ENCODE measurements around the gene QSOX1.

QSOX1 gene

DNA sequence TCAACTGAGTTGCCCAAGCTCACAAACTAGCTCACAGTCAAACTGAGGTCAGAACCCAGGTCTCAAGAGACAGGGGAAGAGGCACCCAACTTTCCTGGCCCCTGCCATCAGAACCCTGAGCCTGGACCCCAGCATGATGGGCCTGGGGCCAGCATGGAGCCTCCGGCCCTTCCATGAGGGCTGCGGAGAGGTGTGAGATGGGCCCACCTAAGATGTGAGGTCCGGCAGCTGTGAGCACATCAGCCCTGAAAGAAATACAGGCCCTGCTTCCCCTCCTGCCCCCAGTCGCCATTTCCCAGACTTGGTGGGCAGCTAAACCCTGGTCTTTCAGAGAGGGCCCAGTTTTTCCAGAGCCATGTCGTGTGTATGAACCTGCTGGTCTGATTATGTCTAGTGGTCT lies 30.6 kb downstream of the QSOX1 start:
- in situ Hi-C loops (cut with HindIII; ENCODE audit: low sequenced_read_pairs), result loop anchor here (25.0 kb wide), 1 partner anchor 323 kb away; no protein-coding TSS in a partner anchor

DNA sequence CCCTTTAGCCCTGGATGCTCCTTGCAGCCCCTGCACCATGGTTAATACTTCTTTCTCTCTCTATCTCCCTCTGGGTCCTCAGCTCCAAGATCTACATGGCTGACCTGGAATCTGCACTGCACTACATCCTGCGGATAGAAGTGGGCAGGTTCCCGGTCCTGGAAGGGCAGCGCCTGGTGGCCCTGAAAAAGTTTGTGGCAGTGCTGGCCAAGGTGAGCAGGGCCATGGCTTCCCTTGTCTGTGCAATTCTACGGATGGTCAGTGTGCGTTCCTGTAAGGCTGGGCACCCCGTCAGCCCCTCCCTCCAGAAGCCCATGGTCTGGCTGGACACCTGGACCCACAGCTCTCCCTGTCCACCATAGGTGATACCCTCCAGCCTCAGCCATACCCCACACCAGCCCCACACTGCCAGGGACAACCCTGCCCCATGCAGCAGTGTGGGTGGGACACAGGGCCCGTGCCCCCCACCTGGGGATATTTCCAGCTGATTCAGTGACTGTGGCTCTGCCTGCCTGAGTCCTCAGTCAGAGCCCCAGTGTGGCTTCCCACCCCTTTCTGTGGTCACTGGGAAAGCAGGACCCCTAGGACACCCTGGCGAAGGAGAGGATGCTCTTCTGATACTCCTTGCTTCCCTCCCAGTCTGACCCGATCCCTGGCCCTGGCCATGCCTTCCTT lies 31.4 kb downstream of the QSOX1 start:
- in situ Hi-C loops (cut with HindIII; ENCODE audit: low sequenced_read_pairs), result loop anchor here (25.0 kb wide), 1 partner anchor 324 kb away; no protein-coding TSS in a partner anchor

DNA sequence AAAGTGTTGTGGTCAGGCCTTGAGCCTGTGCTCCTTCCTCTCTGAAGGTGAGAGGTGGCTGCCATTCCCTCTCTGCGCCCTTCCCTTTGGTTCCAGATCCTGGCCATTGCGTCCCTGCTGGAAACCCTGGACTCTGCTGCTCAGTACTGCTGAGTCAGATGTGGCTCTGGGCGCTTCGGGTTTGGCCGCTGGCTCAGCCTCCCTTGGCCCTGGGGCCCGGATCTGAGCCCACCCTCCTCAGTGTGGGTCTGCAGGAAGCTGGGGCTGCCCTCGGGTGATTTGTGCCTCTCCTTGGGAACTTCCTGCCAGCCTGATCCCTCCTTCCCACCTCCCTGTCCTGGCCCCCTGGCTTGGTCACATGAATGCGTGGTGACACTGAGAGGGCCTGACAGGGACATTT lies 32.2 kb downstream of the QSOX1 start:
- in situ Hi-C loops (cut with HindIII; ENCODE audit: low sequenced_read_pairs), result loop anchor here (25.0 kb wide), 1 partner anchor 325 kb away; no protein-coding TSS in a partner anchor

DNA sequence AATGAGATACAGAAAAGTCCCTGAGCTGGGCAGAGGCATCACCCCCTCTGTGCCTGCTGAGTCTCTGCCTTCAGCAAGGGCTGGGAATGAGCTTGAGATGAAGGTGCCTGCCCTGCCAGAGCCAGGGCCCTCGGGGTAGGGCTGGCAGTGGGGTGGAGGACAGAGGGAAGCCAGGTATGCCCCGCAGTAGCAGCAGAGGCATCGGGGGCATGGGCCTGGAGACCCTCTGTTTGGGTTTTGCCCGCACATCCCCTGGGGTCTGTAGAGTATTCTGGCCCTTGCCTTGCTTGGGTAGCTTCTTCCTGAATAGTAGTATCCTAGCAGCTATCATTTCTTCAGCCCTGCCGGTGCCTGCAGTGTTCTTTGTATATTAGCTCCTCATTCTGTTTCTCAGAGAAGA lies 33.0 kb downstream of the QSOX1 start:
- in situ Hi-C loops (cut with HindIII; ENCODE audit: low sequenced_read_pairs), result loop anchor here (25.0 kb wide), 1 partner anchor 325 kb away; no protein-coding TSS in a partner anchor

DNA sequence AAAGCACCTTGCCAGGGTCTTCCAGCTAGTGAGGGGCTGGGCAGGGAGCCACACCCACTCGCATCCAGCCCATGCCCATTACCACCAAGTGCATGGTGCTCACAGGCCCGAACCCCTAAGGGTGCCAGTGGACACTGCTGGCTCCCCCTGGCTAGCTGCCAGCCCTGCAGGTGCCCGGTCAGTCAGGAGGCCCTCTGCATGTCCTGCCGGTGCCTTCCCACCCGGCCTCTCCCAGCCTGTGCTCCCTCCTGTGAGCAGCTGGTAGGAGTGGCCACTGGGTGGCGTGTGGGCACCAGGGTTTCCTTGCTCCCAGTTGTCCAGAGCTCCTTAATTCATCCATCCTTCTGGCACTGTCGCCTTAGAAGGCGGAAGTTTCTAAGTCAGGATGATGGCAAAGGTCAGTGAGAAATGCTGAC lies 33.4 kb downstream of the QSOX1 start:
- in situ Hi-C loops (cut with HindIII; ENCODE audit: low sequenced_read_pairs), result loop anchor here (25.0 kb wide), 1 partner anchor 326 kb away; no protein-coding TSS in a partner anchor

DNA sequence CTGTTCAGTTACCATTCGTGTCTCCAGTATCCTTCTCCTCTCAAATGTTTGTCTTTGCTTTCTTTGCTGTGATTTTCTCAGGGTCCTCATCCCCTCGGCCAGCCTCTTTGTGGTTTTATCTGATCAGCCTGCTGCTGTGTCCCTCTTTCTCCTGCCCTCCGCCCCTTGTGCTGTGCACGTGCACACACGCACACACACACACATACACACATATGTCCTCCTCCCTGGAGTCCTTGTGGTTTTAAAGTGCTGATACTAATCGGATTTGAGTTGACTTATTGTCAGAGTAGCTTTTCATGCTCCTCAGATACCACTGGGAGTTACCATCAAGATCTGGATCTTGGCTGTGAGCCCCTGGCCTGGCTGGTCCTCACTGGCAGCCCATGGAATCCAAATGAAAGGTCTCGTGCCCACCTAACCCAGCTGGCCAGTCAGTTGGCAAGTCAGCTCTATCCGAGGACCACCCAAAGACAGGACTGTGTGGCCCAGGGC lies 34.1 kb downstream of the QSOX1 start:
- in situ Hi-C loops (cut with HindIII; ENCODE audit: low sequenced_read_pairs), result loop anchor here (25.0 kb wide), 1 partner anchor 326 kb away; no protein-coding TSS in a partner anchor

DNA sequence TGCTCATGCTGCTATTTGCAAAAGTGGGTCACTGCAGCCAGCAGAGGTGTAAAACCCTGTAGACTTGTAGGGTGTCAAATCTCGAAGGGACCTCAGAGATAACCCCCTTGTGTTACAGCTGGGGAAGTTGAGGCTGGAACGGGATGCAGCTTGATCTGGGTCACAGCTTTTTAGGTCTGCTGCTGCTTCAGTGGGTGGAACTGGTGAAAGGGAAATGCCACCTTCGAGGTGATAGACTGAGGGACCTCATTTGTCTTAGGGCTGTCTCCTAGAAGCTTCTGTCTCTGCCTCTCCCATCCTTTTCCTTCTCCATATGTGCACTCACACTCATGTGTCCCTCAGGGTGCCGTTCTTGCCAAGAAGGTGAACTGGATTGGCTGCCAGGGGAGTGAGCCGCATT lies 35.4 kb downstream of the QSOX1 start:
- in situ Hi-C loops (cut with HindIII; ENCODE audit: low sequenced_read_pairs), result loop anchor here (25.0 kb wide), 1 partner anchor 328 kb away; no protein-coding TSS in a partner anchor

DNA sequence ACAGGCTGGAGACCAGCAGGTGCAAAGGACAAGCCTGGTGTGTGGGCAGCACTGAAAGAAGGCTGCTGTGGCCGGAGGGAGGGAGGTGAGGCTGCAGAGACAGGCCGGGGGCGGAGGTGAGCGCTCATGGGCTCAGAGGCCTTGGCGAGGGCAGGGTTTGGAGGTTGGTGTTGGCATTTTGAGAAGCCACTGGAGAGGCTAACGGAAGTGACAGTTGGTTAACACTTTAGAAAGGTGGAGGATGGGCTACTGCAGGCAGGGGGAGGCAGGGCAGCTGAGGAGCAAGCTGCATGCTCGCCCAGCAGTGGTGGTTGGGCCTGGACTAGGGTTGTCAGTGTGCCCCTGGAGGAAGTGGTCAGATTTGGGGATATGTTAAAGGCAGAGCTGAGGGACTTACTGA lies 37.5 kb downstream of the QSOX1 start:
- in situ Hi-C loops (cut with HindIII; ENCODE audit: low sequenced_read_pairs), result loop anchor here (25.0 kb wide), 1 partner anchor 330 kb away; no protein-coding TSS in a partner anchor

DNA sequence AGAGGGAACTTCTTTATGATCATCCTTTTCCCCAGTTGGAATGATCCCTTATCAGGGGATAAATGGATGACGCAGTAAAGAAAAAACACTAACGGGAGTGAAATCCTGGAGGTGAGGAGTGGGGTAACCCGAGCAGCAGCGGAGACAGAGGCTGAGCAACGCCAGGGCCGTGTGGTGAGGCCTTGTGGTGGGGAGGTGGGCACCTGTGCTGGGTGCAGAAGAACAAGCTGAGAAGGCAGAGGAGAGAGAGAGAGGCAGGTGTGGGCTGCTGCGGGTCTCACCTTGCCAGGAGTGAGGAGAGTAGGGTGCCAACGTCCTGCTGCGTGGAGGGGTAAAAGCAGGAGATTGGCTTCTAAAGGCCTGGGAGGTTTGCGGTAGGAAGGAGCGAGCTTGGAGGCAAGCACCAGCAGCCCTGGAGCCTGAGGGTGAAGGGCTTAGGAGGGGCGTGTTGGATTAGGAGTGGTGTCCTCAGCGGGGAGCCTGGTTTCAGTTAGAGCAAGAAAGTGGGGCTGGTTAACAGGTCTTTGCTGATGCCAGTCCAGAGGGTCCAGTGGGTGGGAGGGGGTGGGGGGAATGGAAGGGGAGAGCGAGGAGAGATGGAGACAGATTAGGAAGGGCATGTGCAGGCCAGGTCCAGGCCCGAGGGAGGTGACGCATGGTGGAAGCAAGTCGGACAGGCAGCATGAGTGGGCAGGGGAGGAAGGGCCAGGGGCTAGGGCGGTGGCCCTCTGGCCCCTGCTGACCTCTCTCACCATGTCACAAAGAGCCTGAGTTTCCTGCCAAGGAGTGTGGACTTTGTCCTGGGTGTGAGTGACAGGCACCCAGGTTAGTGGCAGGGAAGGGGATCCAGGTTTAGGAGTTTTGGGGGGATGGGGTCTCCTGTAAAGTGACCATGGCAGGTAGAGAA lies 38.7 kb downstream of the QSOX1 start:
- in situ Hi-C loops (cut with HindIII; ENCODE audit: low sequenced_read_pairs), result loop anchor here (25.0 kb wide), 1 partner anchor 331 kb away; no protein-coding TSS in a partner anchor

DNA sequence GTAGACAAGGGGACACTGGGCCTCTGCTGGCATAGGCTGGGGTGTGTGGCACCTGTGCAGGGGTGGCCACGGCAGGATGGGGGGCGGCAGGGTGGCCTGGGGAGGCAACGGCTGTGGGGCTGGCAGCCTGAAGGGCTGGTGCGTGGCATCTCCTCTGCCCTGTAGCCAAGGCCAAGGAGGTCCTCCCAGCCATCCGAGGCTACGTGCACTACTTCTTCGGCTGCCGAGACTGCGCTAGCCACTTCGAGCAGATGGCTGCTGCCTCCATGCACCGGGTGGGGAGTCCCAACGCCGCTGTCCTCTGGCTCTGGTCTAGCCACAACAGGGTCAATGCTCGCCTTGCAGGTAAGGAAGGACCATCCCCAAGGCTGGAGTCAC lies 39.4 kb downstream of the QSOX1 start:
- in situ Hi-C loops (cut with HindIII; ENCODE audit: low sequenced_read_pairs), result loop anchor here (25.0 kb wide), 1 partner anchor 332 kb away; no protein-coding TSS in a partner anchor

DNA sequence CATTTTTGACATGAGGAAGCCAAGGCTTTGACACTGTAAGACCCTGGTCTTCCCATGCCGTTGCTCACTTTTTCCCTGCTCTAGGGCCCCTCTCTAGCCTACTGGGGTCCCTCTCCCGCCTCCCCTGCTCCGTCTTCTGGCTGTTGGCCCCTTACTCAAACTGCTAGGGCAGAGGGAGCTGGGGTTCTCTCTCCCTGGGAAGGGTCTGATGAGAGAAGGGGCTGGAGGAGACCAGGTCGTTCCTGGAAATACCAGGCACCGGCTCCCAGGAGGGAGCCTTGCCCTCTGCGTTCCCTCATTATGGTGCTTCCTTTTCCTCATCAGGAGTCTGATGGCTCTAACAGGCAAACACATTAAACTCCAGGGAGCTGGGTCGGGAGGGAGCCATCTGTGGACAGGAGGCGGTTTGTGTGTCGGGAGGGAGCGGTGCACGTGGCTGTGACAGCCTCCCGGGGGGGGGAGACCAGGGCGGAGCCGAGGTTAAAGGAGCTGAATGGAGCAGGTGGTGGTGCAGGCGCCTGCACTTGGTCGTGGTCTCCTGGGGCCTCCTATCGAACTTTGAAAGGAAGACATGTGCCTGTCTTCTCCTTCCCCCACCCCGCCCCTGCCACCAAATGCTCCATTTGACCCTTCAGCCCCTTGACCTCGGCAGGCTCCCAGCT lies 40.0 kb downstream of the QSOX1 start:
- in situ Hi-C loops (cut with HindIII; ENCODE audit: low sequenced_read_pairs), result loop anchor here (25.0 kb wide), 1 partner anchor 332 kb away; no protein-coding TSS in a partner anchor

DNA sequence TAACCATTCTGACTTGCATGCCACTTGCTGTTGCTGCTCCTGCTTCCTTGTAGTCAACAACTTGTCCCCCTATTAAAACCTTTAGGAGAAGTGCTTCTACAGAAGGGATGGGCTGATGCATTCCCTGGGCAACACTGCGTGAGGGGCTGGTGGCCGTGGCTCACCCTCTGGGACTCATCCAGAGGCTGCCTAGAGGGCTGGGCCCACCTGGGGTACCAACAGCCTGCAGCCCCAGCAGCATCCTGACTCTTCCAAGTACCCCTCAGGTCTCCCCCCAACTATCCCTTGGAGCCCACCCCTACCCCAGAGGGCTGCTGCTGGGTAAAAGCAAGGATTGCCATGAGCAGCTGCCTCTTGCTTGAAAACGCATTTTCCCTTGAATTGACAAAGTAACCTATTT lies 40.7 kb downstream of the QSOX1 start:
- in situ Hi-C loops (cut with HindIII; ENCODE audit: low sequenced_read_pairs), result loop anchor here (25.0 kb wide), 1 partner anchor 333 kb away; no protein-coding TSS in a partner anchor

DNA sequence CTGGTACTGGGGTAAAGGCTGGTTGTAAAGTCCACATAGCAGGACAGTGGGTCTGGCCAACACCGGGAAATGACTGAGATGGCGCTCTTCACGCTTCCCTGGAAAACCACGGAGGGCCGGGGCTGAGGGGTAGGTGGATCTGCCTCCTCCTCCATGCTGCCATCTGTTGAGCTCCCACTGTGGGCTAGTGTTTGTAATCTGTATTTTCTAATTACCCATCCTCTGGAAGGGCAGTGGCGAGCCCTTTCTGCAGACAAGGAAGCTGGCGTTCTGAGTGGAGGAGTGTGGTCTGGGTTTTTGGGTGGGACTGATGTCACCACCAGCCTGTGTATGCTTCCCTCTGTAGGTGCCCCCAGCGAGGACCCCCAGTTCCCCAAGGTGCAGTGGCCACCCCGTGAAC lies 41.2 kb downstream of the QSOX1 start:
- in situ Hi-C loops (cut with HindIII; ENCODE audit: low sequenced_read_pairs), result loop anchor here (25.0 kb wide), 1 partner anchor 334 kb away; no protein-coding TSS in a partner anchor

DNA sequence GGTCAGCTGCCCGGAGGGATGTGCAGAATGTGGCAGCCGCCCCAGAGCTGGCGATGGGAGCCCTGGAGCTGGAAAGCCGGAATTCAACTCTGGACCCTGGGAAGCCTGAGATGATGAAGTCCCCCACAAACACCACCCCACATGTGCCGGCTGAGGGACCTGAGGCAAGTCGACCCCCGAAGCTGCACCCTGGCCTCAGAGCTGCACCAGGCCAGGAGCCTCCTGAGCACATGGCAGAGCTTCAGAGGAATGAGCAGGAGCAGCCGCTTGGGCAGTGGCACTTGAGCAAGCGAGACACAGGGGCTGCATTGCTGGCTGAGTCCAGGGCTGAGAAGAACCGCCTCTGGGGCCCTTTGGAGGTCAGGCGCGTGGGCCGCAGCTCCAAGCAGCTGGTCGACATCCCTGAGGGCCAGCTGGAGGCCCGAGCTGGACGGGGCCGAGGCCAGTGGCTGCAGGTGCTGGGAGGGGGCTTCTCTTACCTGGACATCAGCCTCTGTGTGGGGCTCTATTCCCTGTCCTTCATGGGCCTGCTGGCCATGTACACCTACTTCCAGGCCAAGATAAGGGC lies 41.9 kb downstream of the QSOX1 start:
- in situ Hi-C loops (cut with HindIII; ENCODE audit: low sequenced_read_pairs), result loop anchor here (25.0 kb wide), 1 partner anchor 334 kb away; no protein-coding TSS in a partner anchor

DNA sequence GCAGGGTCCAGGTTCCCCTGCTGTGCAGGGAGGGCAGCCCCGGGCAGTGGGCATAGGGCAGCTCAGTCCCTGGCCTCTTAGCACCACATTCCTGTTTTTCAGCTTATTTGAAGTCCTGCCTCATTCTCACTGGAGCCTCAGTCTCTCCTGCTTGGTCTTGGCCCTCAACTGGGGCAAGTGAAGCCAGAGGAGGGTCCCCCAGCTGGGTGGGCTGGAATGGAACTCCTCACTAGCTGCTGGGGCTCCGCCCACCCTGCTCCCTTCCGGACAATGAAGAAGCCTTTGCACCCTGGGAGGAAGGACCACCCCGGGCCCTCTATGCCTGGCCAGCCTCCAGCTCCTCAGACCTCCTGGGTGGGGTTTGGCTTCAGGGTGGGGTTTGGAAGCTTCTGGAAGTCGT lies 42.6 kb downstream of the QSOX1 start:
- in situ Hi-C loops (cut with HindIII; ENCODE audit: low sequenced_read_pairs), result loop anchor here (25.0 kb wide), 1 partner anchor 335 kb away; no protein-coding TSS in a partner anchor

DNA sequence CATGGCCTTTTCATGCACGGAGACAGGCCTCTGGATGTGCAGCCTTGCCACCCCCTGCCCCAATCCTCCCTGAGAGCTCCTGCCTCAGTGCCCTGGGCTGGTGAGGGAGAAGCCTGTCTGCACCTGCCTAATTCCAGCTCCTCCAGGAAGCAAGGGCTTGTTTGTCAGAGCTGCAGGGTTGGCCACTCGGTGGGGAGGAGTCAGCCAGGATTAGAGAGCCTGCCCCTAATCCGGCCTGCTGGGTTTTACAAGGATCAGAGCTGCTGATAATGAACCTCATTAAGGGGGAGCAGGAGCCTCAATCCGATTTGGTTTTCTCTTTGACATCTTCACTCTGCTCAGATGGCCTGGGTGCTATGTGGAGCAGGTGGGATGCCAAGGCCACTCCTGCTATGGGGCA lies 43.5 kb downstream of the QSOX1 start:
- in situ Hi-C loops (cut with HindIII; ENCODE audit: low sequenced_read_pairs), result loop anchor here (25.0 kb wide), 1 partner anchor 336 kb away; no protein-coding TSS in a partner anchor

DNA sequence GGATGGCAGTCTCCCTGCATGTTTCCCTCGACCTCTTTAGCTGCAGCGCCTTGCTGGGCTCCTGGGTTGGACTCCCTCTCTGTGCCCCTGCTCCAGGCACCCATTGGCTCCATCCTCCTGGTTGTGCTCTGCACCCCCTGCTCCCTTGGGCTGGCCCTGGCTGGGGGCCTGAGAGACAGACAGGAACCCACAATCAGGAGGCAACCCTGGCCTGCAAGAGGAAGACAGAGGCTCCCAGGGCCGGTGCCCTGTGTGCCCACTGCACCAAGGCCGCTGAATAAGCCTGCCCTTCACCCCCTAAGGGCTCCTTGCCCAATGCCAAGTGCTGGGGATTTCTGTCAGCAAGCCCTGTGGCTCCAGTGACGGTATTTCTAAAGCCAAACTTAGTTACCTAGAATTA lies 43.9 kb downstream of the QSOX1 start:
- in situ Hi-C loops (cut with HindIII; ENCODE audit: low sequenced_read_pairs), result loop anchor here (25.0 kb wide), 1 partner anchor 336 kb away; no protein-coding TSS in a partner anchor

DNA sequence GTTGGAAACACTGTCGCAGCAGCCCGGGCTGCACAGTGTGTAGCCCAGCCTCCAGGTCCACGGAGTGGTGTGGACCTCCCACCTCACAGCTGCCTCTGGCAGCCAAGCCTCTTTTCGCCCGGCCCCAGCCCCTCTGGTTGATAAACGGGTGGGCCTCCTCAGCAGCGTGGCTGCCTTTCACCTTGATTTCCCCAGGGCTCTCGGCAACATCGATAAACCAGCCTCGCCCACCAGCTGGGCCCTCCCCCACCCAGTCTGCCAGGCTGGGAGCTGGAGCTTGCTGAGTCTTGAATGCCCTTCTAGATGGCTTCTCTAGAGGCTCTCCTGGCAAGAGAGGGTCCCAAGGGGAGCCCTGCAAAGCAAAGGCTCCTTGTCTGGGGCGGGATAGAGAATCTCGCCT lies 44.3 kb downstream of the QSOX1 start:
- in situ Hi-C loops (cut with HindIII; ENCODE audit: low sequenced_read_pairs), result loop anchor here (25.0 kb wide), 1 partner anchor 337 kb away; no protein-coding TSS in a partner anchor

DNA sequence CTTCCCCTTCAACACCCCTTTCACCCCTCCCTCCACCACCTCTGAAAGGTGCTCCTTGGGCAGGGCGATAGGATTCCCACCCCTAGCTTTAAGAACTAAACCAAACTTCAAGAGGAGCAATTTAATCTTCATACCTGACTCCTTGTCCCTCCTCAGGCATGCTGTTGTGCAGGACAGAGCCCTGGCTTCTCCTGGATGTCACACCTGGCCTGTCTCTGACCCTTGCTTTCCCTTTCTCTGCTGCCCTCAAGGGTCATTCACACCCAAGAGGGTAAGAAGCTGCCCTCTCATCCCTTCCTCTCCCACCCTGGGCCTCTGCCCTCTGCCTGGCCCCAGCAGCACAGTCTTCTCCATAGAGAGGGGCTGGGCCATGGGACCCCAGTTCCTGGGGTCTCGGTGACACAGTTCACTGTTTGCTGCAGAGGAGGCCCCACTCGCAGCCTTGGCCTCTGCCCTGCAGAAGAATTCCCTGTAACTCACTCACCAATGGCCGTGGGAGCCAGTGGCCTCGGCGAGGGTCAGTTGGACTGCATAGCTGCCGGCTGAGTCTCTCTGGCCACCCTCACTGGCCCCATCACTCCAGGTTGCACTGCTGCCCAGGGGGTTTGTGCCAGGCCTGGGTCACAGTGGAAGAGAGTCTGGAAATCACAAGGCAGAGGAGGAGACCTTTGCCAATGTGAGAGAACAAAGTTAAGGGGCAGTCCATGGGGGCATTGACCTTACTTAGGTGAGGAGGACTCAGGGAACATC lies 47.0 kb downstream of the QSOX1 start:
- in situ Hi-C loops (cut with HindIII; ENCODE audit: low sequenced_read_pairs), result no loop called here

Data from endothelial cell of hepatic sinusoid (primary cell).